ENCODE measurements around the gene OVOL2. TPM values are rescaled to one million over a fixed set of nuclear protein-coding genes. Genes with fewer than 3 reads are reported as not detected.

Gene OVOL2
- total RNA-seq, 1 experiment from 2014 or later: 7.4 TPM

GRCh38 chr20:18077157-18077556 lies 19.4 kb upstream of the OVOL2 start:
- CTCF ChIA-PET: no interaction called here
- no peaks in the 10 kb centered on the region for H3K36me3 Mint-ChIP-seq (ENCODE audit: insufficient read depth, unreplicated experiment)

GRCh38 chr20:18072532-18072931 lies 14.8 kb upstream of the OVOL2 start:
- Mint-ChIP-seq H3K9me3 (ENCODE audit: low read depth, unreplicated experiment) (no peaks in the 10 kb centered on the region), H3K27ac (ENCODE audit: unreplicated experiment) (no peak overlapping the region), H3K4me3 (ENCODE audit: low read depth, unreplicated experiment) (no peak overlapping the region), H3K4me1 (ENCODE audit: low read depth, unreplicated experiment) (no peaks in the 10 kb centered on the region), H3K36me3 (ENCODE audit: insufficient read depth, unreplicated experiment) (no peaks in the 10 kb centered on the region), H3K27me3 (ENCODE audit: unreplicated experiment) (no peaks in the 10 kb centered on the region)
- intact Hi-C loops (cut with micrococcal nuclease; ENCODE audit: unreplicated experiment): no loop called here
- no TSS peak for BruUV-seq (replicated peaks)
- CTCF ChIA-PET: no interaction called here
- TF ChIP-seq CTCF (IDR thresholded peaks at IDR 0.05; ENCODE audit: unreplicated experiment): no peak
- DNase-seq: no peak

More at GRCh38 chr20:18077157-18077556, 19.4 kb upstream of the OVOL2 start:
- no peaks in the 10 kb centered on the region for H3K27me3 Mint-ChIP-seq (ENCODE audit: unreplicated experiment)
- DNase-seq: no peak
- no peak overlapping the region for H3K4me3 Mint-ChIP-seq (ENCODE audit: low read depth, unreplicated experiment)
- intact Hi-C loops (cut with micrococcal nuclease; ENCODE audit: unreplicated experiment): no loop called here
- no peaks in the 10 kb centered on the region for H3K9me3 Mint-ChIP-seq (ENCODE audit: low read depth, unreplicated experiment)
- H3K4me1 Mint-ChIP-seq (ENCODE audit: low read depth, unreplicated experiment): no peaks in the 10 kb centered on the region
- H3K27ac Mint-ChIP-seq (ENCODE audit: unreplicated experiment): no peak overlapping the region
- no peak for TF ChIP-seq CTCF (IDR thresholded peaks at IDR 0.05; ENCODE audit: unreplicated experiment)
- BruUV-seq (replicated peaks): no TSS peak

GRCh38 chr20:18066421-18067333 lies 9.0 kb upstream of the OVOL2 start:
- no peaks in the 10 kb centered on the region for H3K4me1 Mint-ChIP-seq (ENCODE audit: low read depth, unreplicated experiment)
- no peaks in the 10 kb centered on the region for H3K27me3 Mint-ChIP-seq (ENCODE audit: unreplicated experiment)
- no TSS peak for BruUV-seq (replicated peaks)
- H3K4me3 Mint-ChIP-seq (ENCODE audit: low read depth, unreplicated experiment): no peak overlapping the region
- CTCF ChIA-PET: no interaction called here
- H3K27ac Mint-ChIP-seq (ENCODE audit: unreplicated experiment): no peak overlapping the region
- no peak for TF ChIP-seq CTCF (IDR thresholded peaks at IDR 0.05; ENCODE audit: unreplicated experiment)
- DNase-seq: no peak
- no peaks in the 10 kb centered on the region for H3K36me3 Mint-ChIP-seq (ENCODE audit: insufficient read depth, unreplicated experiment)
- intact Hi-C loops (cut with micrococcal nuclease; ENCODE audit: unreplicated experiment): loop anchor here (10.0 kb wide), 1 partner anchor 68 kb away; the partner anchor contains the start of genes KAT14 and PET117
- H3K9me3 Mint-ChIP-seq (ENCODE audit: low read depth, unreplicated experiment): no peaks in the 10 kb centered on the region

- Mint-ChIP-seq H3K4me3 (ENCODE audit: low read depth, unreplicated experiment) (no peak overlapping the region), H3K9me3 (ENCODE audit: low read depth, unreplicated experiment) (no peaks in the 10 kb centered on the region), H3K27ac (ENCODE audit: unreplicated experiment) (no peak overlapping the region), H3K36me3 (ENCODE audit: insufficient read depth, unreplicated experiment) (peaks cover 2% of the 10 kb centered on the region), H3K27me3 (ENCODE audit: unreplicated experiment) (no peaks in the 10 kb centered on the region), H3K4me1 (ENCODE audit: low read depth, unreplicated experiment) (no peaks in the 10 kb centered on the region)
- no peak for DNase-seq
- no TSS peak for BruUV-seq (replicated peaks)
- no peak for TF ChIP-seq CTCF (IDR thresholded peaks at IDR 0.05; ENCODE audit: unreplicated experiment)
- intact Hi-C loops (cut with micrococcal nuclease; ENCODE audit: unreplicated experiment): loop anchor here (10.0 kb wide), 1 partner anchor 71 kb away; the partner anchor contains the start of genes KAT14 and PET117
- CTCF ChIA-PET: no interaction called here
These were observed 6.0 kb upstream of the OVOL2 start for GRCh38 chr20:18063676-18064075.
